ENCODE results near the gene KCNG2.

The KCNG2 gene

GRCh38 chr18:79900610-79901570 lies 103.2 kb downstream of the KCNG2 start:
- Histone ChIP-seq H3K36me3 (peaks cover 55% of the 10 kb centered on the region), H3K9me3 (ENCODE audit: severe bottlenecking) (peaks cover 71% of the 10 kb centered on the region)
- DNase-seq, result peak; percentile 10

GRCh38 chr18:79901665-79902064 lies 103.9 kb downstream of the KCNG2 start:
- Histone ChIP-seq H3K4me3 (ENCODE audit: low read depth, low read length) (no peak overlapping the region), H3K27me3 (ENCODE audit: insufficient read depth, low read depth, severe bottlenecking) (no peaks in the 10 kb centered on the region), H3K9me3 (ENCODE audit: severe bottlenecking) (peaks cover 63% of the 10 kb centered on the region), H3K27ac (no peak overlapping the region), H3K36me3 (peaks cover 57% of the 10 kb centered on the region)
- TF ChIP-seq CTCF (IDR thresholded peaks at IDR 0.05; ENCODE audit: low read depth, low read length), result no peak
- no peak for DNase-seq

More at GRCh38 chr18:79900610-79901570, 103.2 kb downstream of the KCNG2 start:
- H3K4me3 ChIP-seq (ENCODE audit: low read depth, low read length), result no peak overlapping the region
- TF ChIP-seq CTCF (IDR thresholded peaks at IDR 0.05; ENCODE audit: low read depth, low read length), result no peak
- no peak overlapping the region for H3K27ac ChIP-seq
- H3K27me3 ChIP-seq (ENCODE audit: insufficient read depth, low read depth, severe bottlenecking), result no peaks in the 10 kb centered on the region

- Histone ChIP-seq H3K4me3 (ENCODE audit: low read depth, low read length) (no peak overlapping the region), H3K36me3 (peaks cover 60% of the 10 kb centered on the region), H3K27ac (no peak overlapping the region), H3K27me3 (ENCODE audit: insufficient read depth, low read depth, severe bottlenecking) (no peaks in the 10 kb centered on the region), H3K9me3 (ENCODE audit: severe bottlenecking) (peaks cover 59% of the 10 kb centered on the region)
- no peak for DNase-seq
- TF ChIP-seq CTCF (IDR thresholded peaks at IDR 0.05; ENCODE audit: low read depth, low read length), result no peak
Measured at GRCh38 chr18:79902075-79902474, 104.3 kb downstream of the KCNG2 start.

- peaks cover 63% of the 10 kb centered on the region for H3K36me3 ChIP-seq
- DNase-seq, result no peak
Measured at GRCh38 chr18:79902640-79903039, 104.9 kb downstream of the KCNG2 start.

GRCh38 chr18:79903071-79903635 lies 105.4 kb downstream of the KCNG2 start:
- no peak for TF ChIP-seq CTCF (IDR thresholded peaks at IDR 0.05; ENCODE audit: low read depth, low read length)
- H3K4me3 ChIP-seq (ENCODE audit: low read depth, low read length), result no peak overlapping the region
- peaks cover 68% of the 10 kb centered on the region for H3K36me3 ChIP-seq
- no peak overlapping the region for H3K27ac ChIP-seq
- peak; percentile 8 for DNase-seq
- peaks cover 48% of the 10 kb centered on the region for H3K9me3 ChIP-seq (ENCODE audit: severe bottlenecking)
- no peaks in the 10 kb centered on the region for H3K27me3 ChIP-seq (ENCODE audit: insufficient read depth, low read depth, severe bottlenecking)

More at GRCh38 chr18:79902640-79903039, 104.9 kb downstream of the KCNG2 start:
- H3K4me3 ChIP-seq (ENCODE audit: low read depth, low read length), result no peak overlapping the region
- no peak for TF ChIP-seq CTCF (IDR thresholded peaks at IDR 0.05; ENCODE audit: low read depth, low read length)
- H3K9me3 ChIP-seq (ENCODE audit: severe bottlenecking), result peaks cover 54% of the 10 kb centered on the region
- no peaks in the 10 kb centered on the region for H3K27me3 ChIP-seq (ENCODE audit: insufficient read depth, low read depth, severe bottlenecking)
- H3K27ac ChIP-seq, result no peak overlapping the region

Data from WERI-Rb-1 (cell line).